ENCODE measurements around the gene SREK1. TPM values are rescaled to one million over a fixed set of nuclear protein-coding genes. Genes with fewer than 3 reads are reported as not detected.
A peak's percentile ranks its signal among the peaks of the same experiment; 100 is the strongest.

SREK1 gene
- total RNA-seq, 1 experiment from 2014 or later: 38.4 TPM

DNA sequence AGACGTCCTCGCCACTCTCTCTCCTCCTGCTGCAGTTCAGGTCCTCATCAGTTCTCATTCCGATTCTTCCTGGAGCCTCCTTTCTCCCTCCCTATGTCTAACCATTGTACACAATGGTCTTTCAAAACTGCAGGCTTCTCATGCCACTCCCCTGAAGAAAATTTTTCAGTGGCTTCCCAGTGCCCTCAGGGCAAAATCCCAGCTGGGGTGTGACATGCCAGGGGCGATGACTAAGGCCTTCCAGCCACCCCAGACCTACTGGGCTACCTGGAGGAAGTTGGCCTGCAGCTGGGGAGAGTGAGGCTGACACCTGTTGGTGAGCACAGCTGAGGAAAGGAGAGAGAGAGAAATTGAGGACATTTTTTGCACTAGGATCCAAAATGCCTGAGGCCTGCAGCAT is 65.2 kb downstream of the SREK1 start:
- Mint-ChIP-seq H3K9me3 (no peaks in the 10 kb centered on the region), H3K27ac (no peak overlapping the region), H3K4me3 (no peak overlapping the region), H3K36me3 (no peaks in the 10 kb centered on the region), H3K4me1 (peaks cover 4% of the 10 kb centered on the region; the same call in 1 of the 2 replicates), H3K27me3 (ENCODE audit: low read depth) (no peaks in the 10 kb centered on the region)
- CTCF ChIA-PET: no interaction called here
- ATAC-seq (peak; percentile 89), DNase-seq (ENCODE audit: low spot score) (peak; percentile 24)
- POLR2A ChIA-PET: no interaction called here
- TF ChIP-seq E2F5 (CRISPR knock-in tag; IDR thresholded peaks at IDR 0.05): no peak
- no peak for TF ChIP-seq ATF2 (CRISPR knock-in tag; IDR thresholded peaks at IDR 0.05; ENCODE audit: borderline replicate concordance, low read depth)
- TF ChIP-seq EMX1 (CRISPR knock-in tag; IDR thresholded peaks at IDR 0.05): no peak
- no peak for TF ChIP-seq GTF2I (CRISPR knock-in tag; conservative IDR thresholded peaks at IDR 0.05)
- TF ChIP-seq, protein P1, sequence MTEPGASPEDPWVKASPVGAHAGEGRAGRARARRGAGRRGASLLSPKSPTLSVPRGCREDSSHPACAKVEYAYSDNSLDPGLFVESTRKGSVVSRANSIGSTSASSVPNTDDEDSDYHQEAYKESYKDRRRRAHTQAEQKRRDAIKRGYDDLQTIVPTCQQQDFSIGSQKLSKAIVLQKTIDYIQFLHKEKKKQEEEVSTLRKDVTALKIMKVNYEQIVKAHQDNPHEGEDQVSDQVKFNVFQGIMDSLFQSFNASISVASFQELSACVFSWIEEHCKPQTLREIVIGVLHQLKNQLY (CRISPR knock-in tag; IDR thresholded peaks at IDR 0.05): no peak
- TF ChIP-seq FOXP4 (CRISPR knock-in tag; IDR thresholded peaks at IDR 0.05): no peak
- TF ChIP-seq, protein P2, sequence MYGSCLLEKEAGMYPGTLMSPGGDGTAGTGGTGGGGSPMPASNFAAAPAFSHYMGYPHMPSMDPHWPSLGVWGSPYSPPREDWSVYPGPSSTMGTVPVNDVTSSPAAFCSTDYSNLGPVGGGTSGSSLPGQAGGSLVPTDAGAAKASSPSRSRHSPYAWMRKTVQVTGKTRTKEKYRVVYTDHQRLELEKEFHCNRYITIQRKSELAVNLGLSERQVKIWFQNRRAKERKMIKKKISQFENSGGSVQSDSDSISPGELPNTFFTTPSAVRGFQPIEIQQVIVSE (CRISPR knock-in tag; IDR thresholded peaks at IDR 0.05; ENCODE audit: borderline replicate concordance): no peak
- no peak for TF ChIP-seq ZNF219 (CRISPR knock-in tag; IDR thresholded peaks at IDR 0.05; ENCODE audit: borderline replicate concordance)
- no peak for TF ChIP-seq NFE2L1 (CRISPR knock-in tag; IDR thresholded peaks at IDR 0.05)
- no peak for TF ChIP-seq RELA (CRISPR knock-in tag; IDR thresholded peaks at IDR 0.05; ENCODE audit: borderline replicate concordance)
- TF ChIP-seq, protein P3, sequence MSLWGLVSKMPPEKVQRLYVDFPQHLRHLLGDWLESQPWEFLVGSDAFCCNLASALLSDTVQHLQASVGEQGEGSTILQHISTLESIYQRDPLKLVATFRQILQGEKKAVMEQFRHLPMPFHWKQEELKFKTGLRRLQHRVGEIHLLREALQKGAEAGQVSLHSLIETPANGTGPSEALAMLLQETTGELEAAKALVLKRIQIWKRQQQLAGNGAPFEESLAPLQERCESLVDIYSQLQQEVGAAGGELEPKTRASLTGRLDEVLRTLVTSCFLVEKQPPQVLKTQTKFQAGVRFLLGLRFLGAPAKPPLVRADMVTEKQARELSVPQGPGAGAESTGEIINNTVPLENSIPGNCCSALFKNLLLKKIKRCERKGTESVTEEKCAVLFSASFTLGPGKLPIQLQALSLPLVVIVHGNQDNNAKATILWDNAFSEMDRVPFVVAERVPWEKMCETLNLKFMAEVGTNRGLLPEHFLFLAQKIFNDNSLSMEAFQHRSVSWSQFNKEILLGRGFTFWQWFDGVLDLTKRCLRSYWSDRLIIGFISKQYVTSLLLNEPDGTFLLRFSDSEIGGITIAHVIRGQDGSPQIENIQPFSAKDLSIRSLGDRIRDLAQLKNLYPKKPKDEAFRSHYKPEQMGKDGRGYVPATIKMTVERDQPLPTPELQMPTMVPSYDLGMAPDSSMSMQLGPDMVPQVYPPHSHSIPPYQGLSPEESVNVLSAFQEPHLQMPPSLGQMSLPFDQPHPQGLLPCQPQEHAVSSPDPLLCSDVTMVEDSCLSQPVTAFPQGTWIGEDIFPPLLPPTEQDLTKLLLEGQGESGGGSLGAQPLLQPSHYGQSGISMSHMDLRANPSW (CRISPR knock-in tag; conservative IDR thresholded peaks at IDR 0.05; ENCODE audit: low read depth): no peak
- TF ChIP-seq TEAD4 (CRISPR knock-in tag; IDR thresholded peaks at IDR 0.05): no peak
- TF ChIP-seq JAZF1 (CRISPR knock-in tag; IDR thresholded peaks at IDR 0.05): no peak
- TF ChIP-seq, protein P4, sequence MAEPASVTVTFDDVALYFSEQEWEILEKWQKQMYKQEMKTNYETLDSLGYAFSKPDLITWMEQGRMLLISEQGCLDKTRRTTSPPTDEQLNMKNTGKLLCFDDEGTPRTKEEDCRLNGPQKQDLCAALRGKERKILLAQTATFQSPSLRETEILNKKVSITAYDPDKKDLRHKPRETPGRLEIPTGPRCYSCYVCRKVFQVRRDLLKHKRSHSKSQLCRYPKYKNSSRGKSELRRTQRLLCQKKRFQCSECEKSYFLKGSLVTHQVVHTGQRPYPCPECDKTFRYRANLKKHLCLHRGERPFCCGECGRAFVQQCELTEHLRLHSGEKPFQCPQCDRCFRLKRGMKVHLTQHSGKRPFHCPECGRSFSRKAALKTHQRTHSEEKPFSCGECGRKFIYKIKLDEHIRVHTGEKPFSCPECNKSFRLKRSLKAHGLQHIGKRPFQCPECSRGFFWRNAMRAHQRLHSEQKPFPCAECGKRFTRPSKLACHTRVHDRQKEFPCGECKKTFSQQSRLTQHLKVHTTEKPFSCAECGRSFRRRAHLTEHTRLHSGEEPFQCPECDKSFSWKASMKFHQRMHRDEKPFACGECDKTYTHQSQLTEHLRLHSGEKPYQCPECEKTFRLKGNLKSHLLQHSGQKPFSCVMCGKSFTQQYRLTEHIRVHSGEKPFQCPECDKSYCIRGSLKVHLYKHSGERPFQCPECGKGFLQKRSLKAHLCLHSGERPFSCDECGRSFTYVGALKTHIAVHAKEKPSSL (CRISPR knock-in tag; conservative IDR thresholded peaks at IDR 0.05): no peak
- TF ChIP-seq FOXK1 (CRISPR knock-in tag; IDR thresholded peaks at IDR 0.05): no peak
- TF ChIP-seq ZNF416 (CRISPR knock-in tag; IDR thresholded peaks at IDR 0.05): no peak
- TF ChIP-seq, protein P5, sequence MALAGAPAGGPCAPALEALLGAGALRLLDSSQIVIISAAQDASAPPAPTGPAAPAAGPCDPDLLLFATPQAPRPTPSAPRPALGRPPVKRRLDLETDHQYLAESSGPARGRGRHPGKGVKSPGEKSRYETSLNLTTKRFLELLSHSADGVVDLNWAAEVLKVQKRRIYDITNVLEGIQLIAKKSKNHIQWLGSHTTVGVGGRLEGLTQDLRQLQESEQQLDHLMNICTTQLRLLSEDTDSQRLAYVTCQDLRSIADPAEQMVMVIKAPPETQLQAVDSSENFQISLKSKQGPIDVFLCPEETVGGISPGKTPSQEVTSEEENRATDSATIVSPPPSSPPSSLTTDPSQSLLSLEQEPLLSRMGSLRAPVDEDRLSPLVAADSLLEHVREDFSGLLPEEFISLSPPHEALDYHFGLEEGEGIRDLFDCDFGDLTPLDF (CRISPR knock-in tag; IDR thresholded peaks at IDR 0.05): no peak
- no peak for TF ChIP-seq JUN (CRISPR knock-in tag; IDR thresholded peaks at IDR 0.05)
- no peak for TF ChIP-seq TCF7 (CRISPR knock-in tag; IDR thresholded peaks at IDR 0.05; ENCODE audit: low read depth)
- TF ChIP-seq ZMAT4 (CRISPR knock-in tag; IDR thresholded peaks at IDR 0.05): no peak
